HG03045 (cell line): ENCODE results near the gene PRTG.

ENCODE experiments used
- ATAC-seq: cut with Tn5 transposase; IDR thresholded peaks from one replicate; pipeline ENCODE4 v1.9.1; 2021; ENCODE audit warnings: mild to moderate bottlenecking, moderate library complexity; ENCODE audit not compliant: unreplicated experiment

Gene PRTG

GRCh38 chr15:55574096-55574495 is 168.9 kb downstream of the PRTG start:
- no peak for ATAC-seq

GRCh38 chr15:55573224-55573623 is 169.7 kb downstream of the PRTG start:
- no peak for ATAC-seq

GRCh38 chr15:55564347-55565145 is 178.4 kb downstream of the PRTG start:
- ATAC-seq, result no peak

- no peak for ATAC-seq
Measured at GRCh38 chr15:55562601-55563000, 180.4 kb downstream of the PRTG start.
